IPS DF 4.7 (cell line): ENCODE results near the gene BLACAT1.
"Not testable (repeated sequence)": the region's sequence is repeated elsewhere in the genome, so short reads cannot be mapped to it uniquely, and the experiment has no call there.

ENCODE experiments used
- DNase-seq: peaks from one replicate; pipeline ENCODE4 v3.0.0-alpha.2; 2013; ENCODE audit warnings: low spot score; ENCODE audit errors: extremely low read depth

Gene BLACAT1

DNA sequence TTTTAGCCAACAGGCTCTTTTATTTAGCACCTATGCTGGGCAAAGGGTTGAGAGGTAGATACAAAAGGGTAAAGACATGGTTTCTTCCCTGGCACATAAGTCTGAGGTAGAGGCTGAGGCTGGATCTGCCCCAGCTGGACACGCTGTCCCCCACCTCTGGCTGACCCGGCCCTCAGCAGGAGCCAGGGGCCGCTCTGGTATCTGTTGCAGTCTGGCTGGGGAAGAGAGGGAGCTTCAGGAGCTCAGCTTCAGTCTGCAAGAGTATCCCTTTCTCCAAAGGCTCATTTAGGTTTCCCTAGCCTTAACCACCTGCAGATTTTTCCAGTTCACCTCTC is 14.2 kb downstream of the BLACAT1 start:
- DNase-seq, result no peak

DNA sequence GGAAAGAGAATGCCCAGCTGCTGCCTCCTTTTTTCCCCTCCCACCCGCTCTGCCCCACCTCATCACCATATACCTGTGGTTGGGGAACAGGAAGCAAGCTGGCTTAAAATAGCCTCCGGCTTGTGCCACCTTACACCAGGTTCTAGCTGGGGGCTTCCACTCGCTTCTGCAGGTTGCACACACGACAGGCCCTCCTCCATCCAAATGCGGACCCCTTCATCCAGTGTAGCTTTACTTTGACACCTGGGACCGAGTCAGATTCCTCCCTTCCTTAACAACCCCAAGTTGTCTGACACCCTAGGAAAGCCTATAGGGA is 14.6 kb downstream of the BLACAT1 start:
- no peak for DNase-seq

DNA sequence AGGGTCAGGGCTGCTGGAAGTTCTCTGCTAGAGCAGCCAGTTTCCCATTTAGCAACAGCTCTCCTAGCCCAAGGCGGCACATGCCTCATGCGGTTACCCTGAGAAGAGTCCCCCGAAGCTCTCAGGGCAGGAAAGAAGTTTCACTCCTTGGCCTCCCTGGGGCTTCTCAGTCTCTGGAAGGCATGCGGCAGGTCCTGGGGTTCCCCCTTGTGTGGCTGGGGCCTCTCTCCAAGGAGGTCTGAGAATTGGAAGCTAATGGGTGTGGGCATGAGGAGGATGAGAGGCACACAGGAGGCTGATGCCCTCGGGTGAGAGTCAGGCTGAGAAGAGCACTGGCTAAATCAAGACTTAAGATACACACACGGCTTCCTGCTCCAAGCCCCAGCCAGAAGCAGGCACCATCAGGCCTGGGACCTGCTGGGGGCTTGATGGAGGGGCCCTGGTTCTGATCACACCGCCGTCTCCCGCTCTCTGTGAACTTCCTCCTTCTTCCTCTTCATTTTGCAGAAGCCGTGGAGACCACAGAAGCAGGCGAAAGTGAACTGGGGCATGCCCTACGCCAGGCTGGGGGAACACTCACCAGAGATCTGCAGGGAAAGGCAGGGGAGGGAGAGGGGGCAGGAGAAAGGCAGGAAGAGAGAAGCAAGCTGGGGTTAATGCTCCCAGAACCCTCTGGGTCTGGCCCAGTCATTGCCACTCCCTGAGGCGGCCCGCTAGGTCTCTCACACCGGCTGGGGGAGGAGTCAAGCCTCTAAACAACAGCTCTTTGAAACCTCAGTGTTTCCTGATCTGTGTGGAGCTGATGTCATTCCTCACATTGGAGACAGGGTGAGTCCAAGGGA is 15.1 kb downstream of the BLACAT1 start:
- DNase-seq, result no peak

DNA sequence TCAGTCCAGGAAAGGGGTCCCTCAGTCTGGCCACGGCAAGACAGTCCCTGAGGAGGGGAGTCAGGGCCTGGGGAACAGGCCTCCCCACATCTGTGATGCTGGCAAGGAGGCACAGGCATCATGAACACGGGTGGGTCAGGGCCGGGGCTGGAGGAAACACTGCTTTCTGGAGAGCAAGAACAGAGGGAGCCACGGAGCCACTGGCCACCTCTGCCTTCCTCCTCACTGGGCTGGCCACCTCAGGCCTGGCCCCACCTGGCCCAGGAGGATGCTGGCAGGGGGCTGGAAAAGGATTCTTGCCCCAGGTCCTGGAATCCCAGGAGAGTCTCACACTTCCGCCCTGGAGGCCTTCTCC is 15.7 kb downstream of the BLACAT1 start:
- DNase-seq, result no peak

DNA sequence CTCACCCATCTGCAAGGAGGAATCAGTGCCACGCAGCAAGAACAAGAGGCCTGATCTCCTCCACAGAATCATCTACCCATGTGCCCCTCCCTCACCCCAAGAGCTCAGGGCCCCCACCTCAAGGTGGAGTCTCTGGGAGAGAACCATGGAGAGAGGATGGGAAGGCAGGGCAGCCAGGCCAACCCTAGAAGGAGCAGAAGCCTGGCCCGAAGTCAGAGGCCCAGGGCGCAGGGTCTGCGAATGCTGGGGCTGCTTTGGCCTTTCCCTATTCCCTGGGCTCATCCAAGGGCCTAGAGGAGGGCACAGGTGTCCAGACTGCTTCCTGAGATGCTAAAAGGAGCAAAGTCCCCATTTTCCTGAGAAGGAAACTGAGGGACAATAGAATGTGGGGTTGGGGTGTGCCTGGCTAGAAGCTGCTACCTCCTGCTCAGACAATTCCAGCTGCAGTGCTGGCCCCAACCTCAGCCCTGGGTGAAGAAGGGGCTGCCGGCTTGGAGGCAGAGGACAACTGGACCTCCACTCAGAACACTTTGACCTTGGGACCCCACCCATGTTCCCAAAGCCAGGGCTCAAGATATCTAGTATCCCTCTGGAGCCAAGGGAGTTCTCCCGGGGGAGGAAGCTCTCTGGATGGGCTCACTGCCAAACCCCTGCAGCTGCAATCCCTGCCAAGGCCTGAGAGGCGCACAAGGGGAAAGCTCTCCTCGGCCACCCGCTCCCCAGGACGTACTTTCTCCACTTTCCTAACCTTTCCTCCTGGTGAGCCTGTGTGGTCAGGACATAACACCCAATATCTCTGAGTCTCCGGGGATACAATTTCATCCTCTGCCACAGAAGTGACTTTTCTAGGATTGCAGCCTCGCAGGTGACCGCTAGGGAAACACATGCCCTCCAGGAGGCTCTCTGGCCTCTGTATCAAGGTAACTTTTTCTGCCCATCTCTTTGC is 17.4 kb downstream of the BLACAT1 start:
- DNase-seq, result no peak

DNA sequence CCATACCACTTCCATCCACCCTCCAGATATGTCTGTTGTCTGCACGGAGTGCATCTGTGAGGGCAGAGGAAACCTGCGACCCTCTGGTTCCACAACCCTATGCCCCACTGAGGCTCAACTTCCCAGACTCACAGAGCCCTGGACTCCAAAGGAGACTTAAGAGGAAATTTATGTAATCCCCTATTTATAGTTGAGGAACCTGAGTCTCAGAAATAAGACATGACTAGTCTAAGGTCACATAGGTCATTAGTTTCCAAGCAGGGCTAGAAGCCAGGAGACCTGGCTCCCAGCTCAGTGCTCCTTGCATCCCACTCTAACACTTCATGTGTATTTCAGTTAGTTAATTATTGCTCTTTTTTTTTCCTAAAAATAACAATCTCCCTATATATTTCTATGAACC is 18.3 kb downstream of the BLACAT1 start:
- no peak for DNase-seq

DNA sequence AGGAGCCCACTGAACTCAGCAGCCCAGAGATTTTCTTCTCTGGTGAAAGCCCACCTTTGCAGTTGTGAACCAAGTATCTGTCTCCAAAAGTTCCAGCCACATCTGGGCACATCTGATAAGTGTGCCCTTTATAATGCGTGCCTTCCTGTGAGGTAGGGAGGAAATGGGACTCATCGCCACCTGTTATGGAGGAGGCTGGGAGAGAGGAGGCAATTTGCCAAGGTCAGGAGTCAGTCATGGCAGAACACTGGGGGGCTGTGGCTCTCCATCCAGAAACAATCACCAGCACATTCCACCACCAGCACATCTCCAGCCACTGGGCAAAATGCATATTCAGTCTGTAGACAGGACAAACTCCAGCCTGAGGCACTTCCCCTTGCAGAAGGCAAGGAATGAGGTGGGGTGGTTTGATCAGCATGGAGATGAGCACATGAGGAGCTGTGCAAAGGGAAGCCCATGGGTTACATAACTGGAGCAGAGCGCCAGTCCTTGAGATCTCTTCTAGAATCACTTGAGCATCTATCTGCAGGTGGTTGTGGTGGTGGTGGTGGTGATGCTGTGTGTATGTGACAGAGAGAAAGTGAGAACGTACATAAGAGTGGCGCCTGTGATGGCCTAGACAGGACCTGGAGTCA is 19.0 kb downstream of the BLACAT1 start:
- no peak for DNase-seq

DNA sequence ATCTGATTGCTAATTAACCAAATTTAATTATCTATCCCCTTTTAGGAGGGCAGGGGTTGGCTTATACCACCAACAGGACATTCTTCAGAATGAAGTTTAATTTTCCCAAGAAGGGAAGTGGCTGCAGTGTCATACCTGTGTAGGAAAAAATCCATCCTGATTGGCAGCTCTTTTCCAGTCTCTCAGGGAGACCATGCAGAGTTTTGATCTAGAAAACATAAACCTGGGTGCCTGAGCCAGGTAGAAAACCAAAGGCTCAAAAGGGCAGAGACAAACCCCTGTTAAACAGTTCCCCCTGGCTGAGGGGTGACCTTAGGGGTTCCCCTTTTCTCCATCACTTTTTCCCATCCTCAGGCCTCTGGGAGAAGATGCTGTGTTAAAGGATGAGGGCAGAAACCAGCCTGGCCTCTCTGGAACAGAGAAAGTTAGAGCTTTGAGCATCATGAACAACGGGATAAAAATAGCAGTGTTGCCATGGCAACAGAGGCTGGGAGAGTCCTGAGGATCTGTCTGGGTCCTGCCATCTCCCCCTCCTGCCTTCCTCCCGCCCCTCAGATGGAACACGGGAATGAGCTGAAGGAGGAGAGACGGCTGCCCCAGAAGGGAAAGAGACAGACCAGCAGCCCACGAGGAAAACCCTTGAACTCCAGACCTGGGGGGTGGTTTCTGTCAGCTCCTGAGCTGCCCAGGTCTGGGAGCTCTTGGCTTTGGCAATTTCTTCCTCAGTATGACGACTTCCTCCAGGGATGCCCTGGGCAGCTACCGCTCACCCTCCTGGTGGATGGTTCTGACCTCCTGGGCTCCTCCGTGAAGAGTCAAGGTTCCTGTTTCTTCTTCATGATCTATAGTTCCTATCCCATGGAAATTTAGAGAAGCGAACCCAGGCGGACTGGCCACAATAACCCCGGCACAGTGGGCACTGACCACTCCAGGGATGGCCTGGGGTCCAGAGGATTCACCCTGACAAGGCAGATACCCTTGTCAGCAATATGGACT is 20.0 kb downstream of the BLACAT1 start:
- no peak for DNase-seq

DNA sequence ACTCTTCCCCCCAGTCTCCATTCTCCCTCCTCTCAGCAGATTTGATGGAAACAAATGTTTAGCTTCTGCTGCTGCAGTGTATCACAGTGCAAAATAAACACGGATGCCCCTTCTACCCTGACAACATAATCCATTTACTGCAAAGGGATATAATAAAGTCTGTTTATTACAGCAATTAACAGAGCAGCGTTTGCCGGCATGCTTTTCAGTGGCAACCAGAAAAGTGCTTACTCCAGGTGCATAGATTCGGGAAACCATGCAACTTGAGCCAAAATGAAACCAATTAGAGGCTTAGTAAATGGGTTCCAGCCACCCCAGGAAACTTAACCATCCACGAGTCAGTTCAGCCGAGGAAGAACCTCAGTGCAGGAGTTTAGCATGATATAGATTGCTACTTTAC is 21.1 kb downstream of the BLACAT1 start:
- DNase-seq, result no peak

DNA sequence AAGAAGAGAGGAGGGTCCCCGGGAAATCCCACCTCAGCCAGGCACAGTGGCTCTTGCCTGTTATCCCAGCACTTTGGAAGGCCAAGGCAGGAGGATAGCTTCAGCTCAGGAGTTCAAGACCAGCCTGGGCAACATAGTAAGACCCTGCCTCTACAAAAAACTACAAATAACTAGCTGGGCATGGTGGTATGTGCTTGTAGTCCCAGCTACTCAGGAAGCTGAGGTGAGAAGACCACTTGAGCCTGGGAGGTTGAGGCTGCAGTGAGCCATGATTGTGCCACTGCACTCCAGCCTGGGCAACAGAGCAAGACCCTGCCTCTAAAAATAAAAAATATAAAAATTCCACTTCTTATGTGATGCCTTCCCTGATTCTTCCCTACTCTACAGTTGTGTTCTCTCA is 23.2 kb downstream of the BLACAT1 start:
- DNase-seq, result not testable (repeated sequence)

DNA sequence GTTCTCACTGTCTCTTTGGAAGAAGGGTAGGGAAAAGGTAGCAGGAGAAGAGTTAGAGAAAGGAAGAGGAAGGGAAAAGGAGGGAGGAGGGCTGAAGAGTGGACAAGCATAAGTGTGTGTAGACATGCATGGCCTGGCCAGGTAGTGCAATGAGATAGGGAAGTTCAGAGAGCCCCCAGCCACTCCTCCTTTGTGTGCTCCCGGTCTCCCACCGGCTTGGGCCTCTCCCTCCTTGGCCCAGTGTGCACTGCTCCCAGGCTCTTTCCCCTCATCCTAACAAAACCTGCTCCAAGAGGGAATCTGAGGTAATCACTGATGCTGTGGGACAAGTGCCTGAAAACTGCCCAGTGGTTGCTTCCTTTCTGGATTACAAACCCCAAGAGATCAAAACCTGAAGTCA is 23.7 kb downstream of the BLACAT1 start:
- DNase-seq, result no peak

DNA sequence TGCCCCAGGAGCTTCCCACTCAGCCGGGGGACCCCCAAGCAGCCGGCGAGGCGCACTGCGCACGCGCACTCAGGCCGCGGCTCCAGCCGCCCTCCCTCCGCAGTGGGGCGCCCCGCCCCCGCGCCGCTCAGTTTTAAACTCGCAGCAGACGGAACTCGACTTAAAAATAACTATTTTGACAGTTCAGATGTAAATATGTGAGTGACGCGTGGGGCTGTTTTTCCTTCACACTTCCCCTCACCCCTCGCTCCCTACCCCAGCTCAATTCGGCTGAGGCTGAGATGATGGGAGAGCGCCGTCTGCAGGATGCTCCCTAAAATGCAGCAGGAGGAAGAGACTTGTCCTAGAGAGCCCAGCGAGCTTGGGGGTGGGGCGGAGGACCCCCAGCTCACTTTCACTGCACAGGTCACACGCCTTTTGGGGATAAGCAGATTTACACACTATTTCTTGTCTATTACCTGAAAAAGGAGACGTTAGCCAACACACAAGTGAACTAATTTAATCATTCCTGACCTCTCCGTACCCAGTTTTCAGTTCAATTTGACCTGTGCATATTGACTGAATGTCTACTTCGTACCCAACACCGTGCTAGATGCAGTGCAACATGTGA is 25.0 kb downstream of the BLACAT1 start:
- no peak for DNase-seq

DNA sequence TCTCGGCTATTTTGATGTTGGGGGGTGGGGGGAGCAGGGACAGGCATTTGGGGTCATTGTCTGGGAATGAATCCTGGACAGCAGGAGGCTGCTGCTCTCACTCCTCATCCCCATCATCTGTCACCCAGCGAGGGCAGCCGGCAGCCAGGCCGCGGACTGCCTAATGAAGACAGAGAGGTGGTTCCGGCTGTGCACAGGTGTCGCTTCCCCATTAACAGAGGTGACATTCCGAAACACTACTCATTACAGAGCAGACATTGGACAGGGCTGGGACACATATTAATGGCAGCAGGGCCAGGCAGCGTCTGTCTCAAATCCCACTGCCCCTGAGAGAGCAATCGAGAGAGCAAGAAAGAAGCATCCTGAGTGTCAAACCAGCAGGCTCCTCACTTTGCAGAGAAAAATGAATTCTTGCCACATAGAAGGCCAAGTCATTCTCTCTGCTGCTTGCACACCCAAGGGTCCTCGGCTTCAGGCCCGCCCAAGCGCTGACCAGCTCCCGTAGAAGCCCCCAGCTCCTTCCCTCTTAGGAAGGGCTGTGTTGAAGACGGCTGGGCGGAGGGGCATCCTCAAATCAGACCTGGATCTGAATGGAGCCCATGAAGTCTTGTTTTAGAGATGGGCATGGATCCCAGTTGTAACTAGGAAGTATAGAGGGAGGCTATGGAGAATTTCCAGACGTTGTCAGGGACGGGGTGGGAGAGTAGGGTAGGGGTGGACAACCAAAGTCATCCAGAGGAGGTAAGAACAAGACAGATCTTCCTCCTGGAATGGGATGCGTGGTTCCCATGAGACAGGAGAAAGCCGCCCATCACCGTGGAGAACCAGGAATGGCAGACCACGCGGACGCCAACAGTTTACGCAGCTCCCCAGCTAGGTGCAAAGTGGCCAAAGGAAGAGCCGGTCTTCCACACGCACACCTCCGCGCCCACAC is 25.8 kb downstream of the BLACAT1 start:
- DNase-seq, result no peak

DNA sequence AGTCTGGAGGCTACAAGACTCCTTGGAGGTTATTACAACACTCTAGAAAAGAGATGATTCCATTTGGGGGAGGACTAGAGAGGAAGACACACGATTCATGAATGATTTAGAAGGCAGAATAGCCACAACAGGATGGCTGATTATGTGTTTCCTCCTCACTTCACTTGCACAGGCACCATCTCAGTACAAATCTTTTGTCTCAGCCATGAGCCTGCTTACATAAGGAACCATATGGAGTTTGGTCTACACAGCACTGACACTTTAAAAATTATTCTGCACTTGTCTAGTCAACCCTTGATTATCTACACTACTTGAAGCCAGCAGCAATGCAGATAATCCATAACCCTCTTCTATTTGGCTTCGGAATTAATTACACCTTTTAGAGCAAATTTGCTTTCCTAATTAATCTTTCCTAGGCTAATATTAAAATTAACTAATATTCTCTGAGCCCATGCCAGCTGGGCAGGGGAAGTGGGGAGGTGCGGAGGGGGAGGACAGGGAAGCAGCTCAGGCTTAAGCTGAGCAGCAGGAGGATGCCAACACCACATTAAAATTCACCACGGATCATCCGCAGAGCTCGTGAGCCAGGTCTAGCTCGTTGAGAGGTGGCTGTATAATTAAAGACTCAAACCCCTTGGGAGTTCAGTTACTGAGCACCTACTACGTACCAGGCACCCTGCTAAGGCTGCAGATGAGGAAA is 30.8 kb downstream of the BLACAT1 start:
- no peak for DNase-seq

DNA sequence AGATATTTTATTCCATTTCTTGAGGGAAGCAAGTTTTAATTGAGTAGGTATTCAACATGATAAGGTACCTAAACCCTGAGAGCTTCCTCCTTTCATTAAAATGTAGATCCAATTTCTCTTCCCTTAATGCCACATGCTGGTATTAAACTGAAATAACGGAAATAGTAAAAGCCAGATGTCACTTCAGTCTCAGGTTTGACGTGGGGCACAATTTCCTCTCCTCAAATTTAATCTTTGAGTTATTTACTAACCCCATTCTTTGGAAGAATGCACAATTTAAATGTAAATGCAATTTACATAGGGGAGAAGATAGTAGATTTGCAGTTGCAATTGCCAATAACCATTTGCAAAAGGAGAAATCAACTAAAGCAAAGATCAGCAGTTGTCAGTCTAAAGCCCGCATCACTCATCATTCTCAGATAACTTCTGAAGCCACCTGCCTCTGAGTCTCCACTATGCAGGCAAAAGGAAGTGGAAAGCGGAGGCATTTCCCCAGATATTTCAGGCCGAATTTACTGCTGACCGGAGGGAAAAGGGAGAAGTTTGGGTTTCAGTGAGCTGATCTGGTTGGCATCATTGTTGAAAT is 31.9 kb downstream of the BLACAT1 start:
- DNase-seq, result no peak

DNA sequence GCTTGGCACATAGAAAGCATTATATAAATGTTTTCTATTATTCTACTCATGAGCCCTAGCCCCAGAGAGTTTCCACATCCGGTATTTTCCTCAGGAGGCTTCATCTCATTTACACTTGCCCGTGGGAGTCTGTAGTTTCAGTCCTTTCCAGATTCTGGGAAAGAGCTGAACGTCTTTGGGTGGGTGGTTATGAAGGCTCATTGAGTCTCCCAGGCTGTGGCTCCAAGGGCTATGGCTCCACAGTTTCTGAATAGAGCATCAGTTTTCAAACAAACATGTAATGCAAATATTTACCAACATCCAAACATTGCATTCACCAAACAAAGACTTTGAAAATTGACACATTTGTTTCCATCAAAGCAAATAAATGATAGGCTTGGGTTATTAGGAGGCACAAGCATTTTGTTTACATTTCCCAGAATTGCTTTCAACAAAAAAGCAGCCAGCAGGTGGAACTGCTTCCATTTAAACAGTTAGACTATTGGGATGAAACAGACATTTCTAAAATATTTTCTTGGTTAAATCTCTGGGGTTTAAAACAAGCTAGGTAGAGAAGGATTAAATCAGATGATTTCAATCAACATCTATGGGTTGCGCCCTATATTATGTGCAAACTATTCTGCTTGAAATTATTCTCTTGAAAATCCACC is 32.7 kb downstream of the BLACAT1 start:
- no peak for DNase-seq

DNA sequence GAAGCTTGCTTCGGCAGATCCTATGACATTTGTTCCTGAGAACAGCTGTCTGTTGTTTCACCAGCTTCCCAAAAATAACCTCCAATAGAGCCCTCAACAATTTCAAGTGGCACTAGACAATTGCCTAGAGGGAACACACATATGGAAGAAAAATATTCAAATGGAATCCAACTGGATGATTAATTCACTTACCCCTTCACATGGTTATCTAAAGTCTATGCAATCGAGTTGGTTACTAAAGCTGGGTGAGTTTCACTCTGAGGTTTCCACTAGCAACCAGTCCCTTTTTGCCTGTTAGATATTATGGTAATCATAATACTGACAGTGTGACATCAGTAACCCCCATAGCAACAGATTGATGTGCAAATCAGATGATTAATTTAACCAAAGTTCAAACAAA is 34.0 kb downstream of the BLACAT1 start, which contains the start of gene LEMD1:
Gene LEMD1, minus strand, starts transcription at position 259 of the 400 bp plus-strand sequence. CDS start 1,520 bp downstream, outside the sequence.
- DNase-seq, result no peak

DNA sequence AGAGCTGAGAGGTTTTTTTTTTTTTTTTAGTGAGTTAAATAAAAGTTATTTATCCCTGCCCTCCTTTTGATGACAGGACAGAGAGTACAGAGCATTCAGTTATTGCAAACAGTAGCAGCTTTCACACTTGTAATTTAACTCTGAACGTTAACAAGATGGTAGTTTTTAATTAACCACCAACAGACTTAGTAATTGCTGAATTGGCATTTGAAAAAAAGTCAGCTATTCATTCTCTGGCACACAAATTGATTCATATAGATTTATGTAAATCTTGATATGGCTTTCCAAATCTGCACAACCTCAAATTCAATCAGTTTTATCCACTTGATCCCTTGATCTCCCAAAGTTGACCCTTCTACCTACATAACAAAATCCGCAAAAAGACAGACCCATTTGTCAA is 34.9 kb downstream of the BLACAT1 start:
- no peak for DNase-seq
